Suppressor macrophage treated with lipopolysaccharide for 4 hours (primary cell): ENCODE measurements around the gene KRT13.

Source experiments
- DNase-seq: peaks from one replicate; pipeline ENCODE4 v3.0.0-alpha.2; 2020

Gene KRT13

DNA sequence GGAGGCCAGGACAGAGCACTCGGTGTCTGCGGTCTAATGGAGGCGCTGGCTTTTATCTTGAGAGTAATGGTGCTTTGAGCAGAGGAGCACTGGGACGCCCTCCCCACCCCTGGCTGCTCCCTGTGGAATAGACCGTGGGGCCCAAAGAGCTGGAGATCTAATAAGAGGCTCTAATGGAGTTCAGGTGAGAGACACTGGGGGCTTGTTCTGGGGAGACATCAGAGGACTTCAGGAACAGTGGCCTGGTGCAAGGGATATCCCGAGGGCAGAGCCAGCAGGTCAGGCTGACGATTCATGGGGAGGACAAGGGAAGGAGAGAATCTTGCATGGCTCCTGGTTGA is 32.2 kb upstream of the KRT13 start:
- no peak for DNase-seq

DNA sequence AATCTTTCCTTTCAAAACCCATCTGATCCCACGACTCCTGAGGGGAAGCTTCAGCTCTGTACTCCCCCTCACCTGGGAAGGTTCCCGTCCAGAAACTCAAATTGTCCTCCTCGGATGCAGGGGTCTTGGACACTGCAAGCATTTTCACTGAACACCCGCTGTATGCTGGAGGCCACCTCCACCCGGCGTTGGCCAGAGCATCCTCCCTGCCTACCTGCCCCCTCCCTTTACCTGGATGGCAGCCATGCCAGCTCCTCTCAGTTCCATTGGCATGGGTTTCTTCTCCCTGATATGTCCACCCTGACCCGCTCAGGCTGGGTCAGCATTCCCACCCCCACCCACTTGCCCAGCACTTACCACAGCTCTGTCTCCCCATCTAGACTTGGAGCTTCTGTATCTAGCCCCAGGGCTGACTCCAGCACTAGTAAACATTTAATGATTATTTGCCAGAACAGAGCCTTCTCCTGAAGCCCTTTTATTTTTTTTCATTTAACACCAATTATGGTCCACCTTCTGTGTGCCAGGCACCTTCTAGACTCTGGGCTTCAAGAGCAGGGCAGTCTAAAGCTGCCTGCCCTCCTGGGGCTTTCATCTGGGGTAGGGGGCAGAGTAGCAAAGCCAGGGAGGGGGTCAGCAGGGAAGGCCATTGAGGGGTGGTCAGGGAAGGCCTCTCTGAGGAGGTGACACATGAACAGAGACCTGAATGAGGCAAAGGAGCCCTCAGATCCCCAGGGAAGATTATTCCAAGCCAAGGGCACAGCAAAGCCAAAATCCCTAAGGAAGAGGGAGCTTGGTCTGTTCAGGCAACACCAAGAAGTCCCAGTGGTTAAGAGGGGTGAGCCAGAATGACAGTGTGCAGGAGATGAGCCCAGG is 31.6 kb upstream of the KRT13 start:
- DNase-seq = no peak

DNA sequence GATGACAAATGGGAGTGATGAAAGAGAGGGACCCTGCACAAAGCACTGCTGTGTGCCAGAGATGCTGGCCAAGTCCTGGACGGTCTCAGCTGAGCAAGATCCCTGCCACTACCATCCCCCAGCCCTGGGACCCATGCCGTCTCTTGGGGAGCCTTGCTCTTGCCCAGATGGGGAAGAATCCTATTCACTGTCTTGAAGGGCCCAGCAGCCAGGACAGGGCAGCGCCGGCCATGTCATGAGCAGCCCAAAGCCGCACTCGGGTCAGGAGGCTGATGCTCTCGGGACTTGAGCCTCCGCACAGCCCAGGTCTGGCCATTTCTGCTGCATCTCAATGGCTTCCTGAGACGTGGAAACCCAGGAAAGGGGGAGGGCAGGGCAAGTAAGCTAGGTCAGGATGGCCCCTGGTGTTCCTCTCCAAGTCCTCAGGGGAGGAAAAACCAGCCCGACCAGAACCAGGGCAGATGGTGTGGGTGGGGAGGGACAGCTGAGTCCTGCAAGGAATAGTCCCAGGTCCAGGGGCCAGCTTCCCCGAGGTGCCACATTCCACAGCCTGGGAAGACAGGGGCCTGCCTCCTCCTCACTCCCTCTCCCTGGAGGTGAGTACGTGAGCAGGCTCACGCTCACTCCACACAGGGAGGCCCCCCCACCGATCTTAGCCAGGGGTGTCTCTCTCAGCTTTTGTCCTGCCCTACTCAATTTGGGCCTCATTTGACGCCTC is 30.5 kb upstream of the KRT13 start:
- DNase-seq = no peak

- DNase-seq = no peak
Observed at GRCh38 chr17:41534899-41535546, 29.6 kb upstream of the KRT13 start.

DNA sequence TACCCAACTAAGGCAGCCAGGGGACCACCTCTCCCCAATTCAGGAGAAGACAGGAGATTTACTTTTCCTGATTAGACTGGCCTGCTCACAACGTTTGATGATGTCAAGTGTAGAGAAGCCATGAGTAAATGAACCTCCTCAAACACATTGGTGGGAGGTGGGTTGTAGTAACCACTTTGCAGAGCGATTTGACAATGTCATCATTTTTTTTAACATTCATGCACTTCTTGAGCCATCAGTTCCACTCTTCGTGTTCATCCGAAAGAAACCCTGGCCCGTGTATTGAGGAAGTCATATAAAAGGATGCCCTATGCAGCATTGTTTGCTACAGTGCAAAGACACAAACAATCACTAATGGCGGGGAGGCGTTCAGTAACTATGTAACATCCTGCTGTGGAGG is 28.2 kb upstream of the KRT13 start:
- DNase-seq = no peak

DNA sequence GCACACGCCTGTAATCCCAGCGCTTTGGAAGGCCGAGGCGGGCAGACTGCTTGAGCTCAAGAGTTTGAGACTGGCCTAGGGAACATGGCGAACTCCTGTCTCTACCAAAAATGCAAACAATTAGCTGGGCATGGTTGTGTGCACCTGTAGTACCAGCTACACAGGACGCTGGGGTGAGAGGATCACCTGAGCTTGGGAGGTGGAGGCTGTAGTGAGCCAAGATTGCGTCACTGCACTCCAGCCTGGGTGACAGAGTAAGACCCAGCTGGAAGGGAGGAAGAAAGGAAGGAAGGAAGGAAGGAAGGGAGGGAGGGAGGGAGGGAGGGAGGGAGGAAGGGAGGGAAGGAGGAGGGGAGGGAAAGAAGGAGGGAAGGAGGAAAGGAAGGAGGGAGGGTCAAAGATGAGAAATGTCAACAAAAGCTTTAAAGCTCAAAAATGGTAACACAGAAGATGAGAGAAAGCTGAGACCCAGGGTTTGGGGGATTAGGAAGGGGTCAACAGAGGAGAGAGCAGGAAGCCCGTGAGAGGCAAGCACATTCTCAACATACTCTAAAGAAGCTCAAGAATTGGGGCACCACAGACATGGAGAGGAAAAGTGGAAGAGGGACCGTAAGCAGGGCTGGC is 27.6 kb upstream of the KRT13 start:
- DNase-seq = no peak

DNA sequence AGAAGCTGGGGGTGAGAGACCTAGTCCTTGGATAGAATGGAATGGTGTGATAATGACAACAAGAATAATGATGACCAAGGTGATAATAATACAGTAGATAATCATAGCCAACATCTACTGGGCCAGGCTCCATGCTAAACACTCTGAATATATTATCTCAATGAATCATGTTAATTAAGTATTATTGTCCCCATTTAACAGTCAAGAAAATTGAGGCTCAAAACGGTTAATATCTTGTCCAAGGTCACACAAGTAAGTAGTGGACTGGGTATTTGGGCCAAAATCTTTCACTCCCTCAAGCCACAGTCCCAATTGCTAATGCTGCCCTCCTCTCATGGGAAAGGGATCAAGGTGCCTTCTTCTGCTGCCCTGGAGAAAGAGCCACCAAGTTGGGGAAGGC is 26.6 kb upstream of the KRT13 start:
- DNase-seq = no peak

DNA sequence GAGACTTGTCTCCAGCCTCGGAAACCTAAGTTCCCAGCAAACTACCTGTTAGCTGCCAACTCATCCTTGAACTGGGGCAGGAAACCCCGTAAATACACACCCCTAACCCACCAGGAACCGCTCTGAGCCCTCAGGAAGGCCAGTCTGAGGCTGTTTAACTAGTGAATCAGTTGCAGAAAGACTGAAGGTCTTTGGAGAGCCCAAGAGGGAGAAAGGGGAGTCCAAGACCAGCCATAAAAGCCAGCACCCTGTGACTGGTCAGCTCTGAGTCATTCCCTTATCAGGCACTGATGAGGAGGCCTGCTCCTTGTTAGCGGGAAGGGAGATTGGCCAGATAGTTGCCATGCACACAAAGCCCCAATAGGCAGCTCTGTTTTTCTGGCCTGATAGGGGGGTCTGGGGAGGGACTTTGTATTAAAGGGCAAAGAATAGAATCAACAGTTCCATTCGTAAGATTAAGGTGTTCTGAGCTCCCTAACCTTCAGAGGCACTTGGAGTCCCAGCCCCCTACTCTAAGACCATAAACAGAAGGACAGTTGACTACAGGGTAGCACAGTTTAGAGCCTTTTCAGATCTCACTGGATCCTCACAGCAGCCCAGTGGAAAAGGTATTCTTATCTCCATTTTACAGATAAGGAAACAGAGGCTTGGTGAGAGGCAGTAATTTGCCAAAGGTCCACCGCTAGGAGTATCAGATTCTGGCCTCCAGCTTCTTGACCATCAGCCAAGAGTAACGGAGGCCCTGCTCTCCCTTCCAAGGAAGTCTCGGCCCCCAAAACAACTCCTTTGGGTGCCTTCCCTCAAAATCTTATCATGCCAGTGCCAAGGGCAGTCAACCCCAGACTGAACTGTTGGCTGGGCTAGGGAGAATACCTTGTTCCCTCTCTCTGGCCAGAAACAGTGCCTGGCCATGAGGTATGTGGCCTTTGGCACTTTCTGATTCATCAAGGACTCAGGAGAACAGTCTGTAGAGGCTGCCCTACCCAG is 24.9 kb upstream of the KRT13 start:
- no peak for DNase-seq

GRCh38 chr17:41529491-41529915 is 24.1 kb upstream of the KRT13 start:
- no peak for DNase-seq

DNA sequence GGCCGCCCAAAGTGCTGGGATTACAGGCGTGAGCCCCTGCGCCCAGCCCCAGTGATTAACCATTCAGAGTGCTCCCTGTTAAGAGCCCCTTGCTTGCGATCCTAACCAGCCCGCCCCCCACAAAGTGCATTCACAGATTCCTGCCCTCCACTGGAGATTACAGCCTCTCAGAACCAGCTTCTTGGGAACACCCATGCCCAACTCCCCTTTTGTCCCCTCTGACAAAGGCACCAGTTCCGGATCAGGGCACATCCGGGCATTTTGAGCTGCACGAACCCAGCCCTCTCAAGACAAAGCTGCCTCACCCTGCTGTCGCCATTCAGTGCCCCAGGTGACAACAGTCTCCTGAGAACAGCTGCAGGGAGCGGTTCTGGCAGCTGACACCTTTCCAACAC is 23.5 kb upstream of the KRT13 start:
- DNase-seq = no peak

- DNase-seq = no peak
Observed at GRCh38 chr17:41527063-41528023, 21.9 kb upstream of the KRT13 start.

DNA sequence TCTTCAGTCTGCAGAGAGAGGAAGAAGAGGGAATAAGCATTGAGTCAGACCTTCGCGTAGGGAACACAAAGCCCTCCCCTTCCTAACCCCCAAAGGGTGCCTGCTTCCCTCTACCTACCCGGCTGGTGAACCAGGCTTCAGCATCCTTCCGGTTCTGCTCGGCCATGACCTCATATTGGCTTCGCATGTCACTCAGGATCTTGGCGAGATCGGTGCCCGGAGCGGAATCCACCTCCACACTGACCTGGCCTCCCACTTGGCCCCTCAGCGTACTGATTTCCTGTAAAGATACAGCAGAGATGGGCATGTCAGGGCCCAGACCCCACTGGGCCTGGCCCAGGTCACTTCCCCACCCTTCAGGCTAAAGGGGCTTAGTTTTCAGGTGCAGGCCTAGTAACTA is 18.8 kb upstream of the KRT13 start:
- no peak for DNase-seq

DNA sequence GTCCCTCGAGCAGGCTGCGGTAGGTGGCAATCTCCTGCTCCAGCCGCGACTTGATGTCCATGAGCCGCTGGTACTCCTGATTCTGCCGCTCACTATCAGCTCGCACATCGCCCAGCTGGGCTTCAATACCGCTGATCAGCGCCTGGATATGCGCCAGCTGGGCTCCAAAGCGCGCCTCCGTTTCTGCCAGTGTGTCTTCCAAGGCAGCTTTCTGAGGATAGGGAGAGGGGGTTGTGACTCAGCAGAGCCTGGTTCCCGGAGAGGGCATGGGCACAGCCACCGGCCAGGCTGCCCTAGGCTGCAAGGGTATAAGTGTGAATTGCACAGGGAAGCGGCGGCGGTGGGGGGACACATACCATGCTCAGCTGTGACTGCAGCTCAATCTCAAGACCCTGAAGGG is 18.4 kb upstream of the KRT13 start:
- DNase-seq = no peak

DNA sequence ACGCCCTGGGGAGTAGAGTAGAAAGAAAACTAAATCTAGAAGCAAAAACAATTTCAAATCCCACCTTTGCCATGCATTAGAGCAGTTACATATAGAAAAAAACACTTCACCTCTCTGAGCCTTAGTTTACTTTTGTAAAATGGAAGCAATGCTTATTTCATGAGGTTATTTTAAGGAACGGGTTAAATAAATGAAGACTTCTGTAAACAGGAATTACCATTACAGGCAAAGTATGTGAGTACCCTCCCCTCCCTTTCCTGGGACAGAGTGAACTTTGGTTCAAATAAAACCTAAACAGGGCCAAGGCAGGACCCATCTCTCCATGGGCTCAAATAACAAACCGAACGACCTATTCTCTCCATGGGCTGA is 17.8 kb upstream of the KRT13 start:
- no peak for DNase-seq

GRCh38 chr17:41522301-41523224 is 17.2 kb upstream of the KRT13 start:
- DNase-seq = no peak

GRCh38 chr17:41521574-41522261 is 16.3 kb upstream of the KRT13 start:
- DNase-seq = peak; percentile 51

DNA sequence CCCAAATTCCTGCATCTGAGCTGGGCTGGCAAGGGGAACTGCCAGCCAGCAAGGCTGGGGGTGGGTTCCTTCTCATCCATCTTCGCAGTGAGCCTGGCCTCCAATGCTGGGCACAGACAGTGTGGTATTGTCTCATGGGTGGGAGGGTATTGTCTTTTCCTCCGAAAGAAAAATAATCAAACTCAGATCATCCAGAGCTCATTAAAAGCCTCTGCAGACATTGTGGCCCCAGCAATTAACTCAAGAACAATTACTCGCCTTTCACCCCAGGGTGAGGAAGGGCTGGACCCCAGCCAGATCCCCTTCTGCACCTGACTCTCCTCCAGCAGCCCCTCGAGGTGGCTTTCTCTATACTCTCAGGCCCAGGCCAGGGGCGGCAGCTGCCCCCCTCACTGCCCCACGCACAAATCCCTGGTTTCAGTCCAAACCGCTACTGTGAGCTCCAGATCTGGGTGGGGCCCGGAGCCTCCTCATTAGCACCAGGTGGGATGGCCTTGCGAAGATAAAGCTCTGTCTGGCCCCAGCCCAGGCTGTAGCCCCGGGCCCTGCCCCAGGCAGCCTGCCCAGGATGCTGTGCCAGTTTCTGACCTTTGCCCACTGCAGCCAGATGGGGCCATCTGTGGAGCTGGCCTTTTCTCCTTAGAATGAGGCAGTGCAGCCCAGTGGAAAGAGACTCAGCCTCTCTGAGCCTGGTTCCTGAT is 15.6 kb upstream of the KRT13 start:
- DNase-seq = no peak

GRCh38 chr17:41519501-41520224 is 14.3 kb upstream of the KRT13 start:
- no peak for DNase-seq
